COLO829 (cell line): ENCODE measurements around the gene TGFBR3.

ENCODE experiments used
- DNase-seq: peaks from one replicate; pipeline ENCODE4 v3.0.0; 2012; ENCODE audit warnings: low spot score

The TGFBR3 gene

DNA sequence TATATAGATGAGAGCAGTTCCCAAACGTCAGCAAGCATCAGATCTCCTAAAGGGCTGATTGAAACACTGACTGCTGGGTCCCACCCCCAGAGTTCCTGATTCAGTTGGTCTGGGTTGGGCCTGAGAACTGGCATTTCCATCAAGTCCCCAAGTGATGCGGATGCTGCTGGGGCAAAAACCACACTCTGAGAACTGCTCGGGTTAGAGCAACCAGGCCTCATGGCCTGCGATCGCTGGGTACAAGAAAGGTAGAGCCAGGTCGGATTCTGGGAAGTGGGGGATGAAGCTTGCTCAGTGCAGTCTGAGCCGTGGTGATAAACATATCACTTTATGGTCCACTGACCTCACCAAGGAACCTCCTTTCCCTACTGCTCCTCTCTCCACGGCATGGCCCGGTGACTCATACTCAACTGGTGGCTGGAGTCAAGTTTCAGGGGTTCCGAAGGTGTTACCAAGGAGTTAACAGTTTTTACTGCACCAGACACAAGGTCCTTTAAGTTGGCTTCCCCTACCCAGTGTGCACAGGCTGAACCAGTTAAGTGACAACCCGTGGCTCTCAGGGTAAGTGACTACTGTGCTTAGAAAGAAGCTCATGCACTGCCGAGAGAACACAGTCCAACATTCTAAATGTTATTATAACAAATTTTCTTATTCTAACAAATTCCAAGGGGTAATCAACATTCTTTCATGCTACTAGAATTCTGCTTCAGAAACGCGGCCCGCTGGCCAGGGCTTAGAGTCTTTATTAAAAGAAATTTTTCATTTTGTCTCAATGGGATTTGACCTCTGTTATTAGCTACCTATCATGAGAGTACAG is 153.5 kb downstream of the TGFBR3 start:
- DNase-seq: no peak

DNA sequence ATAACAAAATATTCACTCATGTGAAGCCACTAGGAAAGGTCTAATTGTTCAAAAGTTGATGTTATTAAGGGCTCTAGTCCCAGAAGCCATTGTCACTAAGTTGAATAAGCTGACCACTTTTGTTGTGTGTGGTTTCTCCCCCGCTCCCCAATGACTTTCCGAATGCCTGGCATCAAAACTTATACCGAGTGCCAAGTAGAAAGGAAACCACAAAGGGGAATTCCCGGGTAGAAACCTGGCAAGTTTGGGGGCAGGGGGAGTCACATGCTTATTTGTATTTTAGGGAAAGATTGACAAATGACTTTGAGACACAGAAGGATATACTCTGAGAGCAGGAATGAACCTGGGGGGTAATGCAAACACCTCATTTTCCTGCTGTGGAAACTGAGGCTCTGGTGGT is 154.1 kb downstream of the TGFBR3 start:
- no peak for DNase-seq

DNA sequence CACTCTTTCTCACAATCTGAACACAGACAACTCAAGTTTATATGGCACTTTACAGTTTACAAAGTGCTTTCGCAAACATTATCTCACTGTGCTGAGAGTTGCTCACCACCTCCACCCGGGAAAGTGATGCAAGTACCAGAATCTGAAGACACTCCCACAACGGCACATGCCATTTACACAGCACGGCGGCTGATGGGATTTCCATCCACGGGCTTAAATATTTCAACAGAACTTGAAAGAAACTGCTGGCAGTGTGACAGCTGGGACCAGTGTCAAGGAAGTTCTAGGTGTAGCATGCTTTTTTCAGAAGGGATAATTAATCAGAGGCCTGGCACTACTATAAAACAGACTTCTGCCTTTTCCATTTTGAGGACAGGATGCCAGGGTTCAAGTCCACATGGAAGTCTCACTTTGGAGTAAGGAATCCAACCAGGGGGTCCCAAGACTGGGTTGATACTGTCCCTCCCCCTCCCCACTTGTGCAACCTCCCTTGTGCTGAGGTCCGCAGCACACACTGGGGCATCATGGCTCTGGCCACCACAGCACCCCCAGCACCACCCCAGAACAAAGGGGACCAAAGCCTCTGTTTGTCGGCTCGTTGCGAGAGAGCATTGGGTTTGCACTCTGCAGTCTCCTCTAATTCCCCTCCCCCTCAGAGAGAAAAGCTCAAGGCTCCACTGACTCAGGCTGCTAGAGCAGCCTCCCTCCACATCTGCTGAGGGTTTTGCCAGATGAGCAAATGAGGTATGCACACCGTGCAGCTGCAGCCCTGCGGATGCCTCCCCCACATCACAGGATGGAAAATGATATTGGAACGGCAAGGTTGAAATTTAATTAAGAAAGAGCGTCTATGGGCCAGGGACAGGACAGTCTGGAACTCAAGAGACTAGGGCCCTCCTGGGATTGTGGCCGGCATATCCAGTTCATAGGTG is 154.9 kb downstream of the TGFBR3 start:
- no peak for DNase-seq

DNA sequence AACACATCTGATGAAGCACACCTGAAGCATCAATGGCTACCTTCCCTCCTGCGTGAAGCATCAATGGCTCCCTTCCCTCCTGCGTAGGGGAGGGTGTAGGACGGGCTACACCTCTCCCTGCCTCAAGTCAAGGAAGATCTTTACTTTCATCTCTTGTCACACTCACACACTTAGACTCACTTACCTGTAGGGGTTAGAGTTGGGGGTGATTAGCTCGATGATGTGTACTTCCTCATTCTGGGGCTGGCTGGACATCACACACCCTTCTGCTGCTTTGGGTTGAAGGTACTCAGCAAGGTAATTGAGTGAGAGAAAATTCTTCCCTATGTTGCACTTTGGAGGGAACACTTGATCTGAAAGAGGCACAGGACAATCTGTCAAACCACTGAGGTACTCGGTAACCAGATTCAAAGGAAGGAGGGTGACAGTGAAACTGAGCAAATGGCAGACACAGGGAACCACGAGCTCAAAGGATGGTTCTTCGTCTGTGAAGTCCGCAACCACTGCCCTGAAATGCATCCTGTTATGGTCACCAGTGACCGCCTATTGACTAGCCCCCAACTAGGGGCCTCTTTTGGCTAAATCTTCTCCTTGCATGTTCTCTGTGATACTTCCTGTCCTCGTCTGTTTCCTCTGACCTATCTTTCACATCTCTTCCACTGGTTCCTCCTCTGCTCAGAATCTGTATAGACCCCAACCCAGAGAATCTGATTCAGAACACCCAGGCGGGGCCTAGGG is 156.2 kb downstream of the TGFBR3 start:
- DNase-seq: no peak

DNA sequence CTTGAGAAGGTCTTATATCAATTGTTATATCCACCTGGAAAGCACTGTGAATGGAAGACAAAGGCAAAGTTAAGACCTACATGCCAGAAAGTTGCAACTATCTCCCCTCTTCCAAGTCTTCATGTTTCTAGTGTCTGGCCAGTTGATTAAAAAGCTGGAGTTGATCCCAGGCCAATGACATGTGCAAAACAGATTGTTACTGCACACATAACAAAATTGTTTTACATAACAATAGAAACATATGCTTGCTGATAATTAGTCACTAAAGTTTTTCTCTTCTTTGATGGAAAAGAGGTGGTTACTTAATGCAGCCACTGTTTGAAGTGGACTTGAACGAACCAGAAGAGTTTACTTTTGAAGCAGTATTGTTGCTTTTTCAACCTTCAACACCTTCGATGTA is 158.2 kb downstream of the TGFBR3 start:
- no peak for DNase-seq

DNA sequence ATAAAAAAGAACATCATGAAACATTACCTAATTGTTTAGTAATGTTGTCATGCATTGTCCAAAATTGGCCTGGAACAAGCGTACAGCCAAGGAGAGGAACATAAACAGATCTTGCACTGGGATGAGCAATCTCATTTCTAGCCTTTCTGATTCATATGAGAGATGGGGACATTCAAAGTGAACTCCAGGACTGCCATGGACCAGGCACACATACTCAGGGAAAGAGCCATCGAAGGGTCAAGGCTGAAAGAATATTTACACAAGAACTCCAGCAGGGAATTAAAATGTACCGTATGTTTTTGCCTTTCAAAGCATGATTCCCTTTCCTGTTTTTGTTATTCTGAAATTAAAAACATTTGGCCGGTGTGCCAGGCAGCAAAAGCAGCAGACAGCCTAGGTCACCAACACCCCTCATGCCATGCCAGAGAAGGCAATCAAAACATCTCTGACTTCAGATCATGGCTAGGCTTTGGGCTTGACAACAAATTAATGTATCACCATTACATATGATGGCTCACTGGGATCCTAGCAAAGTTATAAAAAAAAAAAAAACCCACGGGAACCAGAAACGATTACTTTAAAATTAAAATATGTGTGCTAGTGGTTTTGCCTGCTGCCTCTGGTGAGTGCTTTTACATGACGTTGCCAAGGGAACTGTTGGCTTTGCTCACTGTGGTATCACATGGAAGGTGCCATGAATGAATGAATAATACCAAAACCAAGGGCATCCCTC is 159.8 kb downstream of the TGFBR3 start:
- no peak for DNase-seq

DNA sequence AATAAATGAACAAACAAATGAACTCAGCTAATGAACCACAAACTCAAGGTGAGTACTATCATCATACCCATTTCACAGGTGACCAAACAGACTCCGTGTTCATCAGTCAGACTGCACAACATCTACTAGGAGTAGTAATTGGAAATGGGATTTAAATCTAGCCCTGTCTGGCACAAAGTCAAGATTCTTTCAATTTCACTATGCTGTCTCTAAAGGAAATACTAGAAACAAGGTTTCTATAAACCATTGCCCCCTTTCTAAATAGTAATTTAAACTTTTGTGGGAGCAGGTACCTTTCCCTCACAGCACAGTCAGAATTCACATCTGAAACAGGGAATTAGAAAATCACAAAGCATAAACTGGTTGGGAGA is 160.3 kb downstream of the TGFBR3 start:
- DNase-seq: no peak

DNA sequence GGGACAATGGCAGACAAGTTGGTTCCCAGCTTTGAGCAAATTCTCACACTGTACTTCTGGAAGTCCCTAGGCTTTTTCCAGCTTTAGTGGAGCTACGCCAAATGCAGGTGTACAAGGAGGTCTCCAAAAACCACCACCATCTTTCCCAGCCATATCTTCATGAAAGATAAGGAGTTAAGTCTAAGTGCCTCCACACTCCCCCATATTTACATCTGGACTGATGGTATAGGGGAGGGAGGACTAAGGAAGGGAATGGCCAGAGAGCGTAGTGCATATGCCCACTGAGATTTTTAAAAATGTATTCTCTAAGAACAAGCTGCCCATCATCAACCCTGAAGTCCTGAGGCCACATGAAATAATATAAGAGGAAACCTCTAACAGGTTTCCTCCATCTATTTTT is 161.3 kb downstream of the TGFBR3 start:
- DNase-seq: no peak

DNA sequence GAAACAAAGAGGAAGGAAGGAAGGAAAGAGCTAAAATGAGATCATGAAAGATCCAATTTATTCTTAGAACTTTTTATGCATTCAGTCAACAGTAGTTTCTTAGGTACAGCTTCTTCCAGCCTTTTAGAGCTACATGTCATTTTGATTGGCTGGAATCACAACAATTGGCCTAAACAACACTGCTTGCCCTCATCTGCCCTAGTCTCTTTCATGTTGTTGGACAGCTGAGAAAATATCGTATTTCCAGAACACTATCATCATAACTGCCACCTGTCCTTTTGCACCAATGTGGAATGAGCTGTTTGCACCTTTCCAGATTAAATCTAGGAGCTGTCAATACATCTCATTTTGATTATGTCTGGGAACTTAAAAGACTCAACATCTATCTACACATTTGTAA is 161.7 kb downstream of the TGFBR3 start:
- DNase-seq: no peak

DNA sequence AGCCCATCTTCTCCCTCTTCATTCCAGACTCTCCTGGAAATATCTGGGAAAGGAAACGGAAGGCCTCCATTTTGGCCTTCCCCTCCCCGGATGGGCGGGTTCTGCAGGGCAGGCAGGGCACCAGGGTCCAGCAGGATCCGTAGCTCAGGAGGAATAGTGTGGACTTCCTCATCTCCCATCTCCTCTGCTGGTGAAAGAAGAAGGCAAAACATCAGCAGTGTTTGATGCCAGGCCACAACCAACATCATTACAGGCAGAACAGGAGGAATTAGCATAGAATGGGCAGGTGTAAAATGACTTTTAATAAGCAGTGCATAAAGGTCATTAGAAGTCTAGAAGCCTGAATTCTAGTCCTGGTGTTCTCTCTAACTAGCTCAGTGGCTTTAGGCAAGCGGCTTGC is 165.9 kb downstream of the TGFBR3 start:
- DNase-seq: no peak

DNA sequence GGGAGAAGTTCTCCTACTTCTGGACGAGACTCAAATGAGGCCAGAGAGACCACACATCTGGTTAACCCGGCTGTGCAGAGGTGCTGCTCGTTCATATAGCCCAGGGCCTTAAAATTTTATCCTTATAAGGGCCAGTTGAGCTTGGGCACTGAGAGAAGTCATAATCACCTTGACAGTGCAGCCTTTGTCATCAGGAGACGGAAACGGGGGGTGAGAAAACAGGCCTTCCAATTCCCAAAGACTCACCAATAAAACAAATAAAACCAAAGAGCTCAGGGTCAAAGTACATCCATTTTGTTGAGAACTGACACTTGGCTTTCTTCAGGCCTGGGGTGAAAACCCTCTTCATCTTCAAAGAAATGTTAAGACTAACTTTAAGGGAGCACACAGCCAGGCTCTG is 167.1 kb downstream of the TGFBR3 start:
- no peak for DNase-seq

DNA sequence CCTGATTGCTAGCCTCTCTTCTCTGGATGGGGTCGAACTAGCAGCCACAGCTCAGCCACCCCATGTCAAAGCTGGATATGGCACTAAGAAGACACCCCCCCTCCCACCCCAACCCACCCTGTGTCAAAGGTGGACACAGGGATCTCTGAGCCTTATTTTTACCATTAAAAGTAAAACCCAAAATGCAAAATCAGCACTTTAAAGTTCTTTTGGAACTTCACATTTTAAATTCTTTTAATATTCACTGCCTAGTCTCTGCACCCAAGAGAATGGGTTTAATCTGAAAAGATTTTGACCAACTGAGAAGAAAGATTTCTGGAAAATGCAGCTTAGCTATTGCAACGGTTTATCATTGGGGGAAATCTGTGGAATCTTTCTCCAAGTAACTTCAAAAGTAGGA is 167.6 kb downstream of the TGFBR3 start:
- DNase-seq: no peak

DNA sequence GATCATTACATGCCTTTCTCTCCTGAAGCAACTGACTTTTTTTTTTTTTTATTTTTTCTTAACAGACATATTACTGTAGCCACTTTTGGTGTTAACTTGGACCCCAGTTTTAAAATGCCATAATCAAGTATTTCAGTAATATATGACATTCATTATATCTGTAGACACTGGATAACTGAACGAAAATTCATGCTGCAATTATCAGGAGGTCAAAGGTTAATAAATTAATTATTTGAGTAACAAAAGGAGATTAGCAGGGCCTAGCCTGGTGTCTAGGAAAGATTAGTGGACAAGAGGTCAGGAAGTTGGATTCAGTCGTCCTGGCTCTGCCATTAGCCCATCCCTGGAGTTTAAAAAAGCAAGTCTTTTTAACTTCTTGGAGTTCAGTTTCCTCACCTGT is 168.1 kb downstream of the TGFBR3 start:
- DNase-seq: no peak

DNA sequence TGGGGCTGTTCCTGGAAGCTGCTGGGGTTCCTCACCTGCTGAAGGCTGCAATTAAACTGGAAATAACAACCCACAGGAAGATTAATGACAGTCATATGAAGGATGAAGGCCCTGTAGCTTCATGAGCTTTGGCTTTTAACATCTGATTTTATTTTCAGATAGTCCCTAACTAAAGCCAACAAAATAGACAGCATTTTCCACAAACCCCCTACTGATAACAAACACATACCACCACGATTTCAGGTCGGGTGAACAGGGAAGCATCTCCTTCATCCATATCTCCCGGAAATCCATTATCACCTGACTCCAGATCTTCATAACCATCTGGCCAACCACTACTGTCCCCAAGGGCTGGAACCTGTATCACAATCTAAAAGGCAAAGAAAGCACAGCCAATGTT is 169.6 kb downstream of the TGFBR3 start:
- DNase-seq: no peak

DNA sequence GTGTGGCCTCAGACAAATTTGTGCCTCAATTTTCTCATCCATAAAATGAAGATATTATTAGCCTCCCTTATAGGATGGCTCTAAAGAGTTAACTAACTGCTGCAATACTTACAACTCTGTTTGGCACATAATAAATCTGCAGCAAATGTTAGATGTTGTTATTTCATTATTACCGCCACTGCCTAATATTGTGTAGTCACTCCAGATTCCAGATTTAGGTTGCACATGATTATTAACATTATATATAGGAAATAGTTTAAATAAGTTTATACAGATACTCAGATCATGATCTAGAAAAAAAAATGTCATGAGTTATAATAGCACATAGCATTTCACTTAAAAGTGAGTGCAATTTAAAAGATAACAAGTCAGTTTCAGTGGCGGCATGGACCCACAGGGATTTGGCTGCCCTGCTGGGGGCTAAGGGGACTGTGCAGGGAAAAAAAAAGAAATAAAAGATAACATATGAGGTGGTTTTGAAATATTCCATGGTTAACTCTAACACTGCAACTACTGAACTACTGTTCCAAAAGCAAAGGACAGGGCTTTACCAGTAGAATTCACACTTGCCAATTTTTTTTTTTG is 170.4 kb downstream of the TGFBR3 start:
- DNase-seq: no peak

DNA sequence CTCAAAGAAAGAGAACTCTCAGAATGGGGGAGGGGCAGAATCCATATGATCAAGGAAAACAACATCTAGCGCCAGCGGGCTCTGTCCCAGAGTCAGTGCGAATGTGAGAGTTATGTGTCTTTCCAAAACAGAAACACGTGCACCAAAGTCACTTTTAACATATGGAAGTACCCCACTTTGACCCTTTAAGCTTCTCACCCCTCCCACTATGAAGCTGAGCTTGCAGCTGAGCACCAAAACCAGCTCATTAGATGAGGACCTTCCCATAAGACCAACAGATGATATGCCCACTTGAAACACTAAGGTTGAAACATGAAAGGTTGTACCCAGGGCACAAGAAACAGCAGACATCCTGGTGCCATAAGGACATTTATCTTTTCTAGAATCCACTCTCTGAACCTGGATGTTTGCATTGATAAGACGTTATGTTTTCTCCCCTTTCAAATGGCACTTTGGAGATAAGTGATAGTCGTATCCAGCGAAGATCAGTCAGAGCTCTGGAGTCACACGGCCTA is 171.0 kb downstream of the TGFBR3 start:
- DNase-seq: no peak

DNA sequence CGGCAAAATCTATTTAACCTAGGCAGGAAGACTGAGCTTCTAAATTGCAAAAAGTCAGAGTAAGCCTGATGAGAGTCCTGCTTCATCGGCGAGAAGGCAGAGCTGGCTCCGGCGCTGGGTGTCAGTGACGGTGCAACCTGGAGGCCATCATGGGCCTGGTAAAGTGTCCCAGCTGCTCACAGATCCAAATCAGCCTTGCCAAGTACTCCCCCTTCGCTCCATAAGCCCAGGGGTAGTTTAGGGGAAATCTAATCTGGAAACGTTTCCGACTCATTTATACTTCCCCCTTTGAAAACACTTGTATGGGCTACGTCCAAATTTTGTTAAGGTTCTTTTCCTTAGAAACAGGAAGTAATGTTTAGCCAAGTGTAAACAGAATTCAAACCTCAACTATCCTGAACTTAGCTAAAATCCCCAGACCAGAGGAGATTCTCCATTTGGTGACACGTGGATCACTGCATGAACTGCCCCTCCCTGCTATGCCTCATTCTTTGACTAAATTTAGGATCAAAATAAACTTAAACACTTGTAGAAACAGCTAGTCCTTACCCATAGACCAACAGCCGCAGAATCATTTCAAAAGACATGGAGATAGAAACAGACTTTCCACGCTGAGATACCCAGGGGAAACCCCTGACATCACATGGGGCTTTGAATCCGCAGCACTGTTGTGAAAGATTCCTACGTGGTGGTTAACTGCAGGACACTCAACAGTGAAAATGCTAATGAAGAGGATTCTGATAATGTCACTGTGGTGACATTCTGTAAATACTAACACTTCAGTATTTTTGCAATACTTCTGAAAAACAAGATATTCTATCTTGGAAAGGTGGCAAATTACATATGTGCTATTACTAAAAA is 172.7 kb downstream of the TGFBR3 start:
- no peak for DNase-seq

DNA sequence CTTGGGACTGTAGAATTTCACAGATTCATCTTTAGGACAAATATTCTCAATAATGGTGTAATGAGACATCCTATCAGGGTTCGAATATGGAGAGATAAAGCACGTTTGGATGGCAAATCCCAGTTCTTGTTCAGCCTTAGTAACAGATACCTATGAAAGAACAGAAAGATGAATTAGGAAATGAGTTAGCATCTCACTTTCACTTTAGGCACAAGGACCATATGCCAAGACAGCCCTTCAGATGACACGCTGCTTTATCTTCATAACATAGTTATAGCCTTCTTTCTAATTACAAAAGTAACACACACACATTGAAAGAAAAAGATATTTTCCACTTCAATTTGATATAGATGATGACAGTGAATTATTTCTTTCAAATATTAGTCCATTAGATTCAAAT is 173.6 kb downstream of the TGFBR3 start:
- DNase-seq: no peak

DNA sequence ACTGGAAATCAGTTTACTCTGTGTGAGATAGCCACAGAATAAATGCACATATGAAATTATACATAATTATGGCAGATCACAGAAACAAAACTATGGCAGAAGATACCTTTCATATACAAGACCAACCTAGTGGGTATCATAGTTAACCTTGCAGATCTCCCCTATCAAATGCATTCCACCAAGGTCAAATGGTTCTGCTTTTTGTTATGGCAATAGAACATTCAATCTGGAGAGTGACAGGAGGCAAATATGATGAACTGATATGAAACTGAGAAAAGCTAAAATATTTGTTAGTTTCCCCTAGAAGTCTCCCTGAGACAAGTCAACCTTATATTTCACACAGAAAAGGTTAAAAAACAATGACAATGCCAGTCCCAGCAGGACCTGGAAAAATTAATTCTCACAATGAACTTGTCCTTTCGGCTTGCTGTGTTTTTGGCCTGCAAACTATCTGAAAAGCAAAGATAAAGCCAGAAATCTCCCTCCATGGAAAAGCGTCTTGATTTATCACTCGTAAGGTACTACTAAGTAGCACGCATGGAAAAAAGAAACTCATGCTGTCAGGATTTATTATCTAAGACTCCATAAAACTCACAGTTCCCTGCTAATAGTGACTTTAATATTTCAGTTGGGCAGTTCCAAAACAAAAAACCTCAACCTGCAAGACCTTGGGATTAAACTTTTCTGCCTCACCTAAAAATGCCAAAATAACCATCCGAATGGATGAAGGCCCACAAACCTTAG is 174.3 kb downstream of the TGFBR3 start:
- DNase-seq: no peak

DNA sequence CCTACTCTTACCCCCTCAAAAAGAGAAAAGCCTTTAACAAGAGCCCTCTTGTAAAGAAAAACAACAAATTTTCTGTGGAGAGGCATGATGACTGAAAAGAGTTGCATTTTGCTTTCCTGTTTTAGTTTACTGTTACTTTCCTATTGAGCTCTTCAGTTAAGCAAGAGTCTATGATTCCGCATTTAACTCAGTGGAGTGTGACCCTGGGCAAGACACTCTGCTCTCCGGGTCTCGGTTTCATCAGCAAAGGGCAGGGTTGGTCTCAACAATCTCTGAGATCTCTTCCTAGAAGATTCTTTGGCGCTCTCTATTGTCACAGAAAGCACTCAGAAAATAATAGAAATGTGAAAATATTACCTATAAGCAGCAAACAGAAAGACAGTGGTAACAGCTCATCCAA is 175.7 kb downstream of the TGFBR3 start:
- no peak for DNase-seq
